HepG2 (cell line): ENCODE measurements around the gene LRRC28. TPM values are rescaled to one million over a fixed set of nuclear protein-coding genes. Genes with fewer than 3 reads are reported as not detected.

Source experiments
- polyA plus RNA-seq, 8 experiments: library from polyadenylated mRNA; depleted of rRNA in 3 of 8; stranded (reverse) in 7 of 8; unstranded in 1 of 8; fragments of >200 nt; fragmentation: Illumina TruSeq in 4 of 8; extraction: Trizol in 4 of 8; gene quantifications; 2 replicates each; pipeline versions ENCODE4 v1.2.1 to v1.2.3, GENCODE V29; 2011 to 2016; ENCODE audit warnings: low read depth in 4 of 8, missing spikeins in 1 of 8, mixed read lengths in 1 of 8; ENCODE audit not compliant: insufficient read depth in 1 of 8
- total RNA-seq, 5 experiments: library from RNA; depleted of rRNA; stranded (reverse); fragments of >200 nt; fragmentation: Illumina TruSeq; extraction: Trizol; gene quantifications; 2 replicates each; pipeline ENCODE4 v1.2.3, GENCODE V29; 2016; ENCODE audit warnings: low read depth in 1 of 5

The LRRC28 gene
- total and polyA plus RNA-seq, 2 of the 13 experiments (the other 11 are each of a cell fraction or from before 2014, with no cell fraction given) = 17.5 to 21.3 TPM

Other genes with a start within 250 kb of the LRRC28 start
- not detected in 2 replicates for gene PGPEP1L, start 243.7 kb upstream of the LRRC28 start, total RNA-seq (2016; rRNA removed; fragmentation: Illumina TruSeq; extraction: Trizol)
- not detected in 2 replicates for gene PGPEP1L, start 243.7 kb upstream of the LRRC28 start, polyA plus RNA-seq (2011; rRNA removed)
- 3.7 and 6.0 TPM in 2 replicates for gene SYNM, start 146.4 kb upstream of the LRRC28 start, total RNA-seq (2016; rRNA removed; fragmentation: Illumina TruSeq; extraction: Trizol)
- 1.1 and 1.2 TPM in 2 replicates for gene SYNM, start 146.4 kb upstream of the LRRC28 start, polyA plus RNA-seq (2011; rRNA removed)
- gene TTC23, start 1.9 kb upstream of the LRRC28 start, total RNA-seq (2016; rRNA removed; fragmentation: Illumina TruSeq; extraction: Trizol) = 11.7 and 17.2 TPM in 2 replicates
- gene TTC23, start 1.9 kb upstream of the LRRC28 start, polyA plus RNA-seq (2011; rRNA removed) = 1.3 and 1.6 TPM in 2 replicates